Neuronal stem cell (in vitro differentiated cells): Measurements from ENCODE around the gene S100A9. TPM values are rescaled to one million over a fixed set of nuclear protein-coding genes. Genes with fewer than 3 reads are reported as not detected.

ENCODE experiments used
- small RNA-seq: library from polyadenylated mRNA; stranded (forward); fragments of <200 nt; extraction: miRNeasy Mini kit (QIAGEN cat#:217004); gene quantifications from one replicate; pipeline ENCODE3, GENCODE V24; 2013; ENCODE audit not compliant: insufficient read depth

S100A9 gene

Small RNAs within 50 kb of the gene (small RNA-seq; reads per million reads assigned to genes)
- gene RNU6-160P, result not detected
- gene S100A15A, result not detected
